ENCODE measurements around the gene DNLZ.

Gene DNLZ

DNA sequence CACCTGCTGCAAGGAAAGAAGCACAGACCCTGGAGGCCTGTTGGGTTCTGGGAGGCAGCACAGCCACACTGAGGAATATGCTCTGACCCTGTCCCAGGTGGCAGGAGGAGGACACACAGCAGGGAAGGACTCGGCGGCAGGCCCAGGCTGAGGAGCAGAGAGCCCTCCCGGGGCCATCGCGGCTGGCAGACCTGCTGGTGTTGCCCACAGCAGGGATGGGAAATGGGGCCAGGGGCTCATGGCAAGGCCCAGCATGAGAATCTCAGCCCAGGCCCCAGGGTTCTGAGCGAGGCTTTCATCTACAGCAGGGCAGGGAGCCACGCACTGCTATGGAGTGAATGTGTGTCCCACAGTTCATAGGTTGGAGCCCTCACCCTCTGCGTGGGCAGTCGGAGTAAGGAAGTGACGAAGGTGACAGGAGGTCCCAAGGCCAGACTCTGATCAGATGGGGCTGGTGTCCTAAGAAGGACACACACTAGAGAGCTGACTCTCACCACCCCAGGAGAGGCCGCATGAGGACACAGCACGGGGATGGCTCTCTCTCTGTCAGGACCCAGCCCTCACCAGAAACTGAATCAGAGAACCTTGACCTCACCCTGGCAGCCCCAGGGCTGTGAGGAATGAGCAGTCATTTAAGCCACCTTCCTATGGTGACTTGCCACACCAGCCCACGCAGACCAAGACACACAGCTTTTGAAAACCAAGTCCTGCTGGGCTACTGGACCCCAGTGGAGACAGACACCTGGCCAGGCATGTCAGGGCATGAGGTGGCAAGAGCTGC lies 46.5 kb downstream of the DNLZ start:
- DNase-seq (ENCODE audit: low spot score): no peak

DNA sequence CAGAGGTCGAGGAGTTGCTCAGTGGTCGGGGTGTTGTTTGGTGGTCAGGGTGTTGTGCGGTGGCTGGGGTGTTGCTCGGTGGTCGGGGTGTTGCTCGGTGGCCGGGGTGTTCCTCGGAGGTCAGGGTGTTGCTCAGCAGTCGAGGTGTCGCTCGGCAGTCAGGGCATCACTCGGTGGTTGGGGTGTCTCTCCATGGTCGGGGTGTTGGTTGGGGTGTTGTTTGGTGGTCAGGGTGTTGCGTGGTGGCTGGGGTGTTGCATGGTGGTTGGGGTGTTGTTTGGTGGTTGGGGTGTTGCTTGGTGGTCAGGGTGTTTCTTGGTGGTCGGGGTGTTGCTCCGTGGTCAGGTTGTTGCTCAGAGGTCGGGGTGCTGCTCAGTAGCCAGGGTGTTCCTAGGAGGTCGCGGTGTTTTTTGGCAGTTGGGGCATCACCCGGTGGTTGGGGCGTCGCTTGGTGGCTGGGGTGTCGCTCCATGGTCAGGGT lies 47.2 kb downstream of the DNLZ start:
- DNase-seq (ENCODE audit: low spot score): no peak

DNA sequence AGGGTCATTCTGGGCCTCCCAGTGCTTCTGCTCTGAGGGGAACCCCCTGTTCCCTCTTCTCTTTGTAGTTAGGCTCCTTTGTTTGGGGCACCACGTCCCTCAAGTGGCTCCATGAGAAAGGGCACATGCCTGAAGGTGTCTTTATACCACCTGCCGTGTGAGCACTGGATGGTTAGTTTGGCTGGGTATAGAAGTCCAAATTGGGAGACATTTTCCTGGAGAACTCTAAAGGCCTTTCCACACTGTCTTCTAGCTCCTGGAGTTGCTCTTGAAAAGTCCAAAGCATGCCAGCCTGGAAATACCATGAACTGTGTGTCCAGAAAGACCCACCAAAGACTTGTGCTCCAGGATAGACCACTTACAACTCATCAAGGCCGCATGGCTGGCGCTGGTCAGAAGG lies 48.6 kb downstream of the DNLZ start:
- no peak for DNase-seq (ENCODE audit: low spot score)

DNA sequence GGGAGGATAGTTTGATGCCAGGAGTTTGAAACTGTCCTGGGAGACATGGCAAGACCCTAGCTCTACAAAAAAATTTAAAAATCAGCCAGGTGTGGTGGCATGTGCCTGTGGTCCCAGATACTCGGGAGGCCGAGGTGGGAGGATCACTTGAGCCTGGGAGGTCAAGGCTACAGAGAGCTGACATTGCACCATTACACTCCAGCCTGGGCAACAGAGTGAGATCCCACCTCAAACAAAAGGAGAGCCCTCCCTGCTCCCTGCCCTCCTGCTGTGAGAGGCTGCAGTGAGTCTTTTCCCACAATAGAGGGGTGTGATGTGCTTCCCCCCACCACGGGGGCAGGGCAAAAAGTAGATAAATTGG lies 49.5 kb downstream of the DNLZ start:
- no peak for DNase-seq (ENCODE audit: low spot score)

DNA sequence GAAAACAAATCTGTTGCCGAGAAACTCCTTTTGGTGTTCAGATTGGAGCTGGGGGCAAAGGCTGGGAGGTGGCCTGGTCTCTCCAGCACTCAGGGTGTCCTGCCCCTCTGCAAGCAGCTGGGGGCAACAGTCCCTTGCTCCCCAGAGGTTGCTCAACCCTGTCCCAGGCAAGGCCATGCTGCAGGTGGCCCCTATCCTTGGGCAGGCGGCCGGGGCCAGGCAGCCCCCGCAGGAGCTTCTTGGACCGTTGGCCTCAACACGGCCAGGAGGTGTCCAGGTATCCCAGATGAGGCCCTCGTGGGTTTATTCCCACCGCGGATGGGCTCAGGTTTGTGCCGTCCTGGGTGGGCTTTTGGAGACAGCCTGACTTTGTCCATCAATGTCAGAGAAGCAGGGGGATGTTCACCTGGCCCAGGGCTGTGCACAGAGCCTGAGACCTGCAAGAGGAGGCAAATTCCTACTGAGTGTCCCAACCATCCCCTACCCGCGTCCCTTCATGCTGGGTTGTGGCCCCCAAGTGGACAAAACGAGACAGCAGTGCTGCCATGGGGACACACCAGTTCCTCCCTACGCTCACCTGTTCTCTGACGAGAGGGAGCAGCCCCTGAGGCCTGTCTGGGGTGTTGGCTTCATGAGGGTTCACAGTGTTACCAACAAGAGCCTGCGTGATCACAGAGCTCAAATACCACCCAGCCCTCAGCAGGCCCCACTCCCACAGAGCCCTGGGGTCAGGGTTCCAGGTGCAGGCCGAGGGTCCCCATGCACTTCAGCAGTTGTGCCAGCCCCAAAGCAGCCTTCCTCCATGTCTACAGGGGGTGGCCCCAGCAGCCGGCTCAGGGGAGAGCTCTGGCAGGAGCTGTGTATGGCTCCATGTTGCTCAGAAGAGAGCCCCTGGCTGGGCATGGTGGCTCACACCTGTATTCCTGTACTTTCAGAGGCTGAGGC lies 50.2 kb downstream of the DNLZ start:
- DNase-seq (ENCODE audit: low spot score): no peak

DNA sequence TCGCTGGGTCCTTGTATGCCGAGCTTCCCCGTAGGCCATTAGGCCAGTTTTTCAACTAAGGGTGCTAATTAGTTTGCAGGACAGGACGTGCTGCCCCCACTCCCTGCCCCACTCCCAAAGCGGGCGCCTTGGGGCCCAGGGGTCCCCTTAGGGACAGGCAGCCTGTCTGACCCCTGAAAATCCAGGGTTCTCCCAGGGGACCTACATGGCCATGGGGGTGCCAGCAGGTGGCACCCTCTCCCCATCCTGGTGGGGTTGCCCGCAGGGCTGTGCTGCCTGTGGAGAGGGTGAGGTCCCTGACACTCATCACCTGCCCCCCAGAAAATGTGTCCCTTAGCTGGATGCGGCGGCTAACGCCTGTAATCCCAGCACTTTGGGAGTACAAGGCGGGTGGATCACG lies 51.1 kb downstream of the DNLZ start:
- DNase-seq (ENCODE audit: low spot score): peak; percentile 63

DNA sequence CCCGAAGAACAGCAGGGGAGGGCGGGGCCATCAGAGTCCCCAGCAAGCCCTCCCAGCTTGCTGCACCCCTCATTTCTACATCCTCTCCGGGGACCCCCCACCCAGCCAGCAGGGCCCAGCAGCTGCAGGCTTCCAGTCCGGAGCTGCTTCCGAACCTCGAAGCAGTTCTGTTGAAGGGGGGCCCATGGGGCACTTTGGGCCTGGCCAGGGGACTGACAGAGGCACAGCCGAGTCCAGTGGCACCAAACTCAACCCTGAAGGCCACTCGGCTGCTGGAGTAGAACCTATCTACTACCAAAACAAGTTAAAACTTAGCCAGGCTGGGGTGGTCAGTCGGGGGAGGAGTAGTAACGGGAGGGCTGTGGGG lies 51.6 kb downstream of the DNLZ start:
- no peak for DNase-seq (ENCODE audit: low spot score)

DNA sequence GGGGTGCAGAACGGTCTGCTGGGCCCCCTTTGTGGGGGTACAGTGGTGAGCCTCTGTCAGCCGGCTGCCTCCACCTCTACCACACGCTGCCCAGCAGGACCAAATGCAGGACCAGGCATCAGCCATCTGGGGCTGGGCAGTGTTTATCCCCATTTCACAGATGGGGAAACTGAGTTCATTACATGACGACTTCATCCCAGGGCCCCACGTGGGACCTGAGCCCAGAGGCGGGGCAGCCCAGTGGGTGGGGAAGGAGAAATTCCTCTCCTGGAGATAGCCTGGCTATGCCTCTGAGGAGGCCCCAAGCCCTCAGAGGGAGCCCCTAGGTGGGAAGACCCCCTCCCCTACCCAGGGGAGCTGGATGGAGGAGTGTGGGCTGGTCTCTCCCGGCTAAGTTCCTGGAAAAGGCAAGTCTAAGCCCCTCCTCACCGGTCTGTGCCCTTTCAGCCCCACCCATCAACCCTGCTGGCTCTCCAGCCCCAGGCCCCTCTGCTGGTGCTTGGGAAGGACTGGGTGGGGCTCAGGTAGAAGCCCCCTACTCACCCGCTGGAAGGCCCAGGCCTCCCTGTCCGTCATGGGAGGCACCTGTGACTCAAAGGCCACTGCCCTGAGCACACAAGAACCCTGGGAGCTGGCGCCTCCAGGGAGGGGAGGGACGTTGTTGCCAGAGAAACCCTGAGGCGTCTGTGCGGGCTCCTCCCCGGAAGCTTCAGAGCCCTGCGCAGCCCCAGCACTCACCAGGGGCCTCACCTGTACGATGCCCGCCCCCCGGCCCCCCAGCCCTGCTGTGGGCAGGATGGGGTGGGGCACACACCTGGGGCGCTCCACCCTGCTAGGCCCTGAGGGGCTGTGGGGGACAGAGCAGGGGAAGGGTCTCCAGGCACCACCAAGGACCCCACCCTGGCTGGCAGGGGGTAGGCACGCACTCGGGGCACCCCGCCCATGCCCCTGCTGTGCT lies 52.2 kb downstream of the DNLZ start:
- no peak for DNase-seq (ENCODE audit: low spot score)

DNA sequence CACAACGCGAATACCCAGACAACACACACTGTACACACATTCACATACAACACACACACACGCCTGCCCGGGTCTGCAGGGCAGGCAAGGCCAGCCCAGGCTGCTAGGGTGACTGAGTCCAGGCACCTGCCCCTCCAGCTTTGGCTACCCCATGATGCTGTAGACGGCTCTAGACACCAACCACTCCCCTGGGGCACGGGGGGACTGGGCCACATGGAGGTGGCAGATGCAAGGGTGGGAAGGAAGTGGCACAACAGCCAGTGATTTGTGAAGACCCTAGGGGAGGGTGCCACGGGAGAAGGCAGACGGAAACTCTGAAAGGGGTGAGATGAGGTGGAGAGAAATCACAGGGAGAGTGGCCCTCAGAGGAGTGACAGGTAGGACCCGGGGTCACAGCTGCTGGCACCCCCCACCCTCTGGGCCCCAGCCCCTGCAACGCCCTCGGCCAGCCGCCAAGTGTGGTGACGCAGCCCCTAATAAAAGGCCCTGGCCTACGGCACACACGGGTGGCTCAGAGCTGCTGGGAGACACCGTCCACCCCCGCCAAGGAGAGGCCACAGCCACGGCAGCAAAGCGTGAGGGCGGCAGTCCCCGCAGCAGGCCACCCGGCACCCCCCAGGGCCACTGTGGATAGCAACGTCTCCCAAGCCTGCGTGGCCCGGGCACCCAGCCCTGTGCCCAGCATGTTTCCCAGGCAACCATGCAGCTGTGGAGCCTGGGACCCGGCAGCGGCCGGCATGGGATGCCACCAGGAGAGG lies 53.1 kb downstream of the DNLZ start:
- no peak for DNase-seq (ENCODE audit: low spot score)

DNA sequence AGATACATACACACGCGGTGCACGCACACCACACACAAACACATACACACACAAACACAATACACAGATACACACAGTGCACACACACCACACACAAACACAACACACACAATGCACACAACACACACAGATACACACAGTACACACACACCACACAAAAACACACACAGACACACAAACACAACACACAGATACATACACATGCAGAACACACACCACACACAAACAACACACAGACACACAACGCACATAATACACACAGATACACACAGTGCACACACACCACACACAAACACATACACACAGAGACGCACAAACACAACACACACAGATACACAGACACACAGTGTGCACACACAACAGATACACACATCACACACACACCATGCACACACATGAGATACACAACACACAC lies 53.7 kb downstream of the DNLZ start:
- no peak for DNase-seq (ENCODE audit: low spot score)
